Activated naive CD4-positive, alpha-beta T cell (primary cell): ENCODE data around the gene ST3GAL3.

Experiments
- DNase-seq, 4 experiments: peaks; one replicate each; lab custom pipeline; 2025; lab: John Stamatoyannopoulos, UW

The ST3GAL3 gene

DNA sequence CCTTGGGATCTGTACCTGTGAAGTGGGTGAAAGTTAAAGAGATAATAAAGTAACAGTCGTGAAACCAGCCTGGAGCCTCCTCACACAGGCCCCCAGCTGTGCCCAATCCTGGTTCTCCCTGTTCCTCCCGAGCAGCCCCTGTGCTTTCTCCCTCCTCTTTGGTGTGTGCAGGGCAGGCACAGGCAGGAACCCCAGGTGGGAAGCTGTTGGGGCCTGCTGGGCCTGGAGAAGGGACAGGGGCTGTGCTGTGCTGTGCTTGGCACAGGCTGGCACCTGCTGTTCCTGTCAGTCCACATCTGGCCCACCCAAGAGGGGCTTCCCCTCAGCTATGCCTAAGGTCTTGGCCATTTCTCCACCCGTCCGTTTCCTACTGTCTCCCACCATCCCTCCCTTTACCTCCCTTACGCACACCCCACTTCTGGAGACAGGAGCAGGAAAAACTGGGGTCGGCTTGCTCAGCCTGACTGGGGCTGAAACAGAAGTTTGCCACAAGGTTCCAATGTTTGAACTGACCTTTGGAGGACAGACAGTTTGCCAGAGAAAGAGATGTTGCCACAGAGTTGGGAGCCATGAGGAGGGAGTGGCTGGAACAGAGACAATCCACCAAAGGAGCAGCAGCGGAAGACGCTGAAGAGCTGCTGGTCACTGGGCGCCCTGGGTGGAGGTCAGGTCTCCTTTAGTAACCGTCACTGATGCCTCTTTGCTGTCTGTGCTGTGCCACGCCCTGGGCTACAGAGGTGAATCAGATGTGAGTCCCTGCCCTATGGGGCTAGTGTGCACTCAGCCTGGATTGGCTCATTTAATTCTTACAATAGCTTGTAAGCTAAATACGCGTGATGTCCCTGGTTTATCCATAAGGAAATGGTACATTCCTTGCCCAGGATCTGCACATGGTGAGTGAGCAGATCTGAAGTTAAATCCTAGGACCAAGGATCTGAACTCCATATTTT is 207.5 kb downstream of the ST3GAL3 start:
- DNase-seq, result no peak

DNA sequence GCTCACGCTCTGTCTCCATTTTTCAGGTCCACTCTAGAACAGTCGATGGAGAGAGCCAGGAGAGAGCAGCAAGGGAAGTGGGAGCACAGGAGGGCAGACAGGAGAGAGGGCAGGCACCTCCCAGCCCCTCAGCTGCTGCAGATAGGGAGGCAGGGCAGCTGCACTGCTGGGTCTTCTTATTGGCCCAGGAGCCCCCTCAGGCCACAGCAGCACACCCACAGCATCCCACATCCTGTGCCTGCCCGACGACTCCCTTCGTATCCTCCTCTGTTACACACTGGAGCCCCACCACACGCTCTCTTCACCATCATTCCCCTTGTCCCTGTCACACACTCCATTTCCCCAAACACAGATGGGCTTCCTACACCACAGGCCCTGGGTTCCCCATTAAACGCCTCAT is 212.6 kb downstream of the ST3GAL3 start:
- DNase-seq, result no peak

GRCh38 chr1:43921022-43921421 is 213.7 kb downstream of the ST3GAL3 start:
- no peak for DNase-seq

- no peak for DNase-seq
These were observed 217.2 kb downstream of the ST3GAL3 start for GRCh38 chr1:43924516-43924915.

DNA sequence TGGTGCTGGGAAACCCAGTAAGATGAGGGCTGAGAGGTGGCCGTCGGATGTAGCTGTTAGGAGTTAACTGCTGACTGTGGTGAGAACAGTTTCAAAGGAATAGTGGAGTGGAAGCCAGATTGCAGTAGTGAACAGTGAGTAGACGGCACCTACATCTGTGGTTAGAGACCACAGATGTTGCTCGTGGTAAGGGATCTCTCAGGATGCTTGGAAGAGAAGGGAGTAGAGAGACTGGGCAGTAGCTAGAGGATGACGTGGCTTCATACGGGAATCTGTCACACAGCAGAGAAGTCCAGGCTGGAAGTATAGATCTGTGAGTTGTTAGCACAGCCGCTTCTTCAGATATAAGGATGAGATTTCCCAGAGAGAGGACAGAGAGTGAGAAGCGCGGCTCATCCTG is 218.5 kb downstream of the ST3GAL3 start:
- DNase-seq, result no peak

DNA sequence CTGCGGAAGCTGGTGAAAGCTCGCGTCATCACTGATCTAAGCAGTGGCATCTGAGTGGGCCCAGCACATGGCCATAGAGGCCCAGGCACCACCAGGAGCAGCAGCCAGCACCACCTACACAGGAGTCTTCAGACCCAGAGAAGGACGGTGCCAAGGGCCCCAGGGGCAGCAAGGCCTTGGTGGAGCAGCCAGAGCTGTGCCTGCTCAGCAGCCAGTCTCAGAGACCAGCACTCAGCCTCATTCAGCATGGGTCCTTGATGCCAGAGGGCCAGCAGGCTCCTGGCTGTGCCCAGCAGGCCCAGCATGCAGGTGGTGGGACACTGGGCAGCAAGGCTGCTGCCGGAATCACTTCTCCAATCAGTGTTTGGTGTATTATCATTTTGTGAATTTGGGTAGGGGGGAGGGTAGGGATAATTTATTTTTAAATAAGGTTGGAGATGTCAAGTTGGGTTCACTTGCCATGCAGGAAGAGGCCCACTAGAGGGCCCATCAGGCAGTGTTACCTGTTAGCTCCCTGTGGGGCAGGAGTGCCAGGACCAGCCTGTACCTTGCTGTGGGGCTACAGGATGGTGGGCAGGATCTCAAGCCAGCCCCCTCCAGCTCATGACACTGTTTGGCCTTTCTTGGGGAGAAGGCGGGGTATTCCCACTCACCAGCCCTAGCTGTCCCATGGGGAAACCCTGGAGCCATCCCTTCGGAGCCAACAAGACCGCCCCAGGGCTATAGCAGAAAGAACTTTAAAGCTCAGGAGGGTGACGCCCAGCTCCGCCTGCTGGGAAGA is 223.0 kb downstream of the ST3GAL3 start:
- DNase-seq, result no peak

- no peak for DNase-seq
These were observed 223.6 kb downstream of the ST3GAL3 start for GRCh38 chr1:43930949-43931275.

DNA sequence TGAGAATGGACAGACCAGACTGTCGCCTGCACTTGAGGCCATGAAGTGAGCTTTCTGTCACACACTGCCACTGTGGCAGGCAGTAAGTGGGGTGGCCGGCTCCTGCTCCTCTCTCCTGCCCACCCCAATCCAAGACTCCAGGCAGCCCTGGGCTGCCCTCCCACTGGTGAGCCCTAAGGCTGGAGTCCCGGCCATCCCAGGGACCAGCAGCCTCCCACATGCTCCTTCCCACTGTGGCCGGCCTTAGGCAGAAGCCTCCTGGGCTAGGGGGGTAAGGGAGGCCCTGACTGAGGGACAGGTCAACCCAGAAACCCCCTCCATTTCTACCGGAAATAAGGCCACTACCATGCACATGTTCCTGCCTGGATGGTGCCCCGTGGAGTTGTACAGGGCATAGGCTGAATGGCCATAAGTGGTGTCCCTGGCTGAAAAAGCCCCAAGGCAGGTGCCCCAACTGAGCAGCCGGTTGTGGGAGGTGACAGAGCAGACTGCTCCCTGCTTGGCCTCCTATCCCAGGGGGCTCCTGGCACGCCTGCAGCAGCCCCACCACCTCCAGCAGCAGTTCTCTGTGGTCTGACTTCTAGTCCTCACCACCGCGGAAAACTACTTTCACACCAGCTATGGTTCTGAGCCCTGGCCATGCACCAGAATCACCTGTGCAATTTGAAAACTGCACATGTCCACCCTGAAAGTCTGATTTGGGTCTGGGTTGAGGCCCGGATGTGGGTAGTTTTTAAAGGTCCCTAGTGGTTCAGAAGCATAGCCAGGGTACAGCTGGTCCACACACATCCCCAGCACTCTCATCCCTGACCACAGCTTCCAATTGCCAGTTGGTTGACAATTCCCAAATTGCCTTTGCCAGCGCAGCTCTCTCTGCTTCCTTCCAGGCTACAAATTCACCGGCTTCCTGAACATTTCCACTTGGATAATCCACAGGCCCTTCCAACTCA is 224.7 kb downstream of the ST3GAL3 start:
- no peak for DNase-seq

DNA sequence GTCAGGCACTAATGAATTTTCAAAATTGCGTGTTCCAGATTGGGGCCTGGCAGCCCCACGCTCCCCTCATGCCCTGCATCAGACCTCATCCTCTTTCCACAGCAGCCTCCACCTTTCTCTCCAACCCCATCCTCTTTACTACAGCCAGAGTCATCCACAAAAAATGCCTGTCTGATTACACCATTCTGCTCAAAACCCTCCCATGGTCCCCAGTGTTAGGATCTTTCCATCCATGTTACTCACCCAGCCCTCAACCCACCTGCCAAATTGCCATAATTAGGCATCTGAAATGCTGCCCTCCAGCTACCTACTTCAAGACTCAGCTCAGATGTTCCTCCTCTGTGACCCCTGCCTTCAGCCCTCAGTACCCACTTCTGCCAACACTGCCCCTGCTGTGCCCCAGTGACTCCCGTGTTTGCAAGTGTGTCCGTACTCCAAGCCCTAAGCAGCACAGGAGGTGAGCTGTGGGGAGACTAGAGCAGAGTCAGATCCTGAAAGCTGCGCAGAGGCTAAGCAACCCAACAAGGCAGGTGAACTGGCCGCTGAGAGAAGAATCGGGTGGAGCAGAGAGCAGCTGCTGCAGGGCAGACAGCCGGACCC is 225.6 kb downstream of the ST3GAL3 start:
- no peak for DNase-seq

GRCh38 chr1:43933386-43934100 is 226.2 kb downstream of the ST3GAL3 start, which contains the start of gene ARTN:
ARTN (plus strand) TSS chr1:43933801; CDS start chr1:43935657, 1,856 bp downstream.
- DNase-seq, result no peak

- DNase-seq, result peak in 3 of 4 experiments; percentile 9 to 38 (median 30)
These were observed 227.0 kb downstream of the ST3GAL3 start for GRCh38 chr1:43934101-43934985.

DNA sequence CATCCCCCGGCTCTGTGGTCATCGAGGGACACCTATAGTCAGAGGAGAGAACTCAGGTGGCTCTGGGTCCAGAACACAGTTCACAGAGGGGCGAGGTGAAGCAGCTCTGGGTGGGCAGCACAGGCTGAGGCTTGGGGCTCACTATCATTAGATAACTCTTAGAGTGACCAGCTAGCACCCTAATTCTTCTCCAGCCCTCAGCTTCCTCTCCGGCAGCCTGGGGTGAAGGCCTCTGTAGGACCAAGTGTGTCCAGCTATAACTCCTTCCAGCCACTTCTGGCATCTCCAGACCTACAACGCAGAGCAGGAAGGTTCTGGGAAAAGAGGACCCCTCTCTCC is 227.6 kb downstream of the ST3GAL3 start:
- no peak for DNase-seq

DNA sequence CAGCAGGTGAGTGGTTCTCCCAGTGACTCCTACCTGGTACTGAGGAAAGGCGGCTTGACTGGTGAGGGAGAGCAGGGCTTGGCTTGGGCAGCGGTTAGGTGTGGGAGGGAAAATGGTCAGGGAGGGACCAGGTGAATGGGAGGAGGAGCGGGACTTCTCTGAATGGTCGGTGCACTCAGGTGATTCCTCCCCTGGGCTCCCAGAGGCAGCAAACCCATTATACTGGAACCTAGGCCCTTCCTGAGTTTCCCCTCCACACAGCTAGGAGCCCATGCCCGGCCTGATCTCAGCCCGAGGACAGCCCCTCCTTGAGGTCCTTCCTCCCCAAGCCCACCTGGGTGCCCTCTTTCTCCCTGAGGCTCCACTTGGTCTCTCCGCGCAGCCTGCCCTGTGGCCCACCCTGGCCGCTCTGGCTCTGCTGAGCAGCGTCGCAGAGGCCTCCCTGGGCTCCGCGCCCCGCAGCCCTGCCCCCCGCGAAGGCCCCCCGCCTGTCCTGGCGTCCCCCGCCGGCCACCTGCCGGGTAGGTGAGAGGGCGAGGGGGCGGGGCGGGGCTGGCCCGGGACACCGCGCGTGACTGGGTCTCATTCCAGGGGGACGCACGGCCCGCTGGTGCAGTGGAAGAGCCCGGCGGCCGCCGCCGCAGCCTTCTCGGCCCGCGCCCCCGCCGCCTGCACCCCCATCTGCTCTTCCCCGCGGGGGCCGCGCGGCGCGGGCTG is 228.5 kb downstream of the ST3GAL3 start:
- no peak for DNase-seq

DNA sequence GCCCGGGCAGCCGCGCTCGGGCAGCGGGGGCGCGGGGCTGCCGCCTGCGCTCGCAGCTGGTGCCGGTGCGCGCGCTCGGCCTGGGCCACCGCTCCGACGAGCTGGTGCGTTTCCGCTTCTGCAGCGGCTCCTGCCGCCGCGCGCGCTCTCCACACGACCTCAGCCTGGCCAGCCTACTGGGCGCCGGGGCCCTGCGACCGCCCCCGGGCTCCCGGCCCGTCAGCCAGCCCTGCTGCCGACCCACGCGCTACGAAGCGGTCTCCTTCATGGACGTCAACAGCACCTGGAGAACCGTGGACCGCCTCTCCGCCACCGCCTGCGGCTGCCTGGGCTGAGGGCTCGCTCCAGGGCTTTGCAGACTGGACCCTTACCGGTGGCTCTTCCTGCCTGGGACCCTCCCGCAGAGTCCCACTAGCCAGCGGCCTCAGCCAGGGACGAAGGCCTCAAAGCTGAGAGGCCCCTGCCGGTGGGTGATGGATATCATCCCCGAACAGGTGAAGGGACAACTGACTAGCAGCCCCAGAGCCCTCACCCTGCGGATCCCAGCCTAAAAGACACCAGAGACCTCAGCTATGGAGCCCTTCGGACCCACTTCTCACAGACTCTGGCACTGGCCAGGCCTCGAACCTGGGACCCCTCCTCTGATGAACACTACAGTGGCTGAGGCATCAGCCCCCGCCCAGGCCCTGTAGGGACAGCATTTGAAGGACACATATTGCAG is 229.3 kb downstream of the ST3GAL3 start:
- peak in 1 of 4 experiments; percentile 7 for DNase-seq

DNA sequence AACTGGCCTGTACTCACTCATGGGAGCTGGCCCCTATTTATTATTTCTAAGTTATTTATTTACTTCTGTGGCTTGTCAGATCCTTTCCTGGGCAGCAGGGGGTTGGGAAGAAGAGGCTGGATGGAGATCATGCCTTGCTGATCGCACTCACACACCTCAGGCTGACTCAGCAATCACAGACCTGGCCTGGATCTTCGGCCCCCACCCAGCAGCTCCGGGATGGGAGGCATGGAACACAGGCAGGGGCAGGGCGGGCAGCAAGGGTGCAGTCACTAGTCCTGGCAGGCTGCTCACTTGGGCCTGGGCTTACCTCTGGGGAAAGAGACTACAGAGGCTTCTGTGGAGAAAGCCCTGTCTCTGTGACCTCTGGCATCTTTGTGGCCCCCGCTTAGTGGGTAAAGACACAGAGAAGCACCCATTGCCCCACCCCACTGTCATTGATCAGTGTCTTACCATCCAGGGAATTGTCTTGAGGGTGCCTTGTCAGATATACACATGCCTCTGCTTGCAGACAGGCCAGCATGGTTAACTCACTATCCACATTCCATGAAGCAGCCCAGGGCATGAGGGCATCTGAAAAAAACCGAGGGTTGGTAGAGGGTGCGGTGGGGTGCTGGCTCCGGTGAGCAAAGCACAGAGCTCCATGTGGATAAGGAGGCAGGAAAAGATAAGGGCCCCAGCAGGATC is 230.0 kb downstream of the ST3GAL3 start:
- no peak for DNase-seq

DNA sequence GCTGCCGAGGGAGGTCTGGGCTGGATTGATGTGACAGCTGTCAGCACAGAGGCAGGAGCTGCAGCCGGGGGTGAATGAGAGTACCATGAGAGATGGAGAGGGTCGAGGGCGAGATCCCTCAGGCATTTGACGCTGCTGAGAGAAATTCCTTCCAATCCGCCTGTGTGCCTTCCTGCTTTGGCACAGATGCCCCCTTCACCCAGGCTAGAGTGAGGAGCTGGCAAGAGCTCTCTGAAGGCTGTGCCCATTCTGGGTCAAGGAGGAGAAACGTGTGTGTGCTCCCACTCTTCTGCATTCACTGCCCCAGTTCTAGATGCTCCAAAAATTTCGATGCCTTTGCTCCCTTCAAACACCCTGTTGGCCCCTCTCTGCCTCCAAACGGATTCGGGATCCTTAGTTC is 231.0 kb downstream of the ST3GAL3 start:
- no peak for DNase-seq

DNA sequence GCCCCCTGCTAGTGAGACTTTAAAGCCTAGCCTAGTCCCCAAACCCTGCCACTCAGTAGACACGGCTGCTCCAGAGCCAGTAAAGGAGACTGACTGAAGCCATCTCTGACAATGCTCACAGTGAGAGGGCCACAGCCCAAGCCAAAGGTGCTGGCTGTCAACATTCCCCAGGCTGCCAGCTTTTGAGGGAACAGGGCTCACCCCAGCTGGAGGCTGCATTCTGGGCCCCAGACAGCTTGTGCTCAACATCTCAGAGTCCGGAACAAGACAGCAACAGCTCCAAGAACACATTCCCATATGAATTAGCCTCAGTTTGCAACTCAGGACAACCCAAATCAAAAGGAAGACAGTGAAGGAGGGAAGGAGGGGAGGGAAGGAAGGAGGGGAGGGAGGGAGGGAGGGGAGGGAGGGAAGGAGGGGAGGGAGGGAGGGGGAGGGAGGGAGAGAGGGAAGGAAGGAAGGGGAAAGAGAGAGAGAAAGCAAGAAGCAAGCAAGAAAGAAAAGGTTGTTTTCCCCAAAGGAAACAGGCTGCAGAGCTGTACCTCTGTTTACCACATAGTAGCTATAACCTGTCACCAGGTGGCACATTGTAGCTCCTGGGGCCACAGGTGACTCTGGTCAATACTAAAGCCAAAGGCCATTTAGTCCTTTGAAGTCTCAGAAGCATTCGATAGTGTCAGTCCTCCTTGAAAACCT is 231.7 kb downstream of the ST3GAL3 start:
- DNase-seq, result no peak
